GM10266 (cell line): ENCODE data around the gene ZBTB20.
A peak's percentile ranks its signal among the peaks of the same experiment; 100 is the strongest.
"Not testable (repeated sequence)": the region's sequence is repeated elsewhere in the genome, so short reads cannot be mapped to it uniquely, and the experiment has no call there.

Source experiments
- DNase-seq: peaks from one replicate; pipeline ENCODE4 v3.0.0; 2012; ENCODE audit errors: extremely low spot score
- CTCF ChIP-seq: IDR thresholded peaks from 2 replicates; pipeline ENCODE4 v1.5.1; 2012; ENCODE audit warnings: mild to moderate bottlenecking, low read depth; ENCODE audit not compliant: control insufficient read depth, insufficient read depth; ENCODE audit errors: missing control alignments

Gene ZBTB20

DNA sequence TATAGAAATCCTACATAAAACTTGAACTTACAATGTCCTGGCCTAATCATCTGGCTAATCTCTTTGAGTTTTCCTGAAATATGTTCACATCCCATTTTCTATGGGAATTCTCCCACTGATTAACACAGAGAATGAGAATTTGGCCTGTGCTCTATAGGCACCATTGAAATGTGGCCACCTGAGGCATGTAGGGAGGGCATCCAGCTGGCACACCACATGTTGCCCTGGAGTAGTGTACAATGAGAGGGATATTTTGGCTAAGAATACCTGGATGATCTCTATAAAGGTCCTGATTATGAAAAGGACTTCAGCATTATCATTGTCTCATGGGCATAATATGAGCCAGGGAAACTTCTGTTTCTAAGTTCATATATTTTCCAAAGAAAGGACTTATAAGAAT is 324.0 kb downstream of the ZBTB20 start:
- no peak for TF ChIP-seq CTCF
- no peak for DNase-seq

- no peak for DNase-seq
- no peak for TF ChIP-seq CTCF
These were observed 331.0 kb downstream of the ZBTB20 start for GRCh38 chr3:114816052-114816451.

- not testable (repeated sequence) for DNase-seq
These were observed 334.4 kb downstream of the ZBTB20 start for GRCh38 chr3:114812541-114813238.

DNA sequence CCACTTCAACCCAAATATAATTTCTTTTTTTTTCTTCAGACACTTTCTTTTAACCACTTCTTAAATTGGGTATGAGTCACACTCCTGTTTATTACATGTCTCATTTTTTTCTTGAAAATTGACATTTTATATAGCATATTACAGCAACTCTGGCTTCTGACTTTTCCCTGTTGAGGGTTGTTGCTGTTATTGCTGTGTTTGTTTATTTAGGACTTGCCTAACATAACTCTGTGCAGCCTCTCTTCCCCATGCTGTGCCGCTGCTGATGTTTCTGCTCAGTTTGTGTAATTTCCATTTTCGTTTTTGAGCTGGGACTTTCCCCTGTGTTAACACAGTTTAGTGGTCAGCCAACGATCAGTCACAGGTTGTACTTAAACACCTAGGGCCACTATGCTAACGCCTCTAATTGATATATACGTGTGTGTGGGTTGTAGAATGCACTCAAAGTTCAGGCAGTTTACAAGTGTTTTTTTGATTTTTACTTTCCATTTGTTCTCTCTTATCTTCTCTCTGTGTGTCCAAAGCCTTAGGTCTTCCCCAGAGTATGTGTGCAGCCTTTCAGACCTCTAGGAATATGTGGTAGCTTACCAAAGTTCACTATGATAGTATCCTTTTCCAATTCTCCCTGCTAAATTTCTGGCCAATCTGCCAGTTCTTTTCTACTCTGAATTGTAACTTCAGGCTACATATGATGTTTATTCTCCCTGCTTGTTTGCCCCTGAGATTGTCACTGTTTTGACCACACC is 337.2 kb downstream of the ZBTB20 start:
- no peak for TF ChIP-seq CTCF
- peak; percentile 69 for DNase-seq

GRCh38 chr3:114804099-114804498 is 343.0 kb downstream of the ZBTB20 start:
- no peak for TF ChIP-seq CTCF
- no peak for DNase-seq

- DNase-seq = no peak
- no peak for TF ChIP-seq CTCF
These were observed 343.9 kb downstream of the ZBTB20 start for GRCh38 chr3:114803042-114803695.

- no peak for DNase-seq
- TF ChIP-seq CTCF = no peak
These were observed 346.6 kb downstream of the ZBTB20 start for GRCh38 chr3:114800272-114801031.
